VCaP (cell line): ENCODE data around the gene RNF13.

Experiments used
- H3K27ac ChIP-seq: fragments of 450-650 bp; 2 replicates; pipeline ENCODE4 v1.5.1; 2017
- TF ChIP-seq, protein P1 (sequence below): fragments of 450-650 bp; conservative IDR thresholded peaks from 2 replicates; pipeline ENCODE4 v1.5.1; 2017; ENCODE audit warnings: mild to moderate bottlenecking, moderate library complexity

The RNF13 gene

DNA sequence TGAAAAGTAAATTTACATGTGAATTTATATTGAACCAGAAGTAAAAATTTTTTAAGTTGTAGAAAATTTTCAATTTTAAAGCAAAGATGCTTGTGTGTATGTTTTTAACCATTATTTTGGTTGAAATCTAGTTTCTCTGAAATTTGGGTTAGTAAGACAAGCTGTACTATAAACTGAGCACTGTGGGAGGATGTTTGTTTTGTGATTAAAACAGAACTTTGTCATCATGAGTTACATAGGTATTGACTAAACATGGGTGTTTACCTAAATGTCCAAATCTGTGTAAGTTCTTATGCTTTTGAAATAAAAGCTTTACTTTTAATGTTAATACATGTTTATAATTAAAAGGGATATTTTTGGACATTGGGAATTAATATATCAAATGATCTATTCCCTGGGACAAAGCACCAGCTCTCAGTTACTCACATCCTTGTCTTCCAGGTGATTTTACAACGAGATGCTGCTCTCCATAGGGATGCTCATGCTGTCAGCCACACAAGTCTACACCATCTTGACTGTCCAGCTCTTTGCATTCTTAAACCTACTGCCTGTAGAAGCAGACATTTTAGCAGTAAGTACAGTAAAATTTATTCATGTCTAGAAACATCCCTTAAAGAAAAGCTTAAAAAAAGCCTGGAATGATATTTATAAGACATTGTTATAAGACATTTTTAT lies 32.7 kb downstream of the RNF13 start:
- H3K27ac ChIP-seq = no peak overlapping the region
- TF ChIP-seq, protein P1, sequence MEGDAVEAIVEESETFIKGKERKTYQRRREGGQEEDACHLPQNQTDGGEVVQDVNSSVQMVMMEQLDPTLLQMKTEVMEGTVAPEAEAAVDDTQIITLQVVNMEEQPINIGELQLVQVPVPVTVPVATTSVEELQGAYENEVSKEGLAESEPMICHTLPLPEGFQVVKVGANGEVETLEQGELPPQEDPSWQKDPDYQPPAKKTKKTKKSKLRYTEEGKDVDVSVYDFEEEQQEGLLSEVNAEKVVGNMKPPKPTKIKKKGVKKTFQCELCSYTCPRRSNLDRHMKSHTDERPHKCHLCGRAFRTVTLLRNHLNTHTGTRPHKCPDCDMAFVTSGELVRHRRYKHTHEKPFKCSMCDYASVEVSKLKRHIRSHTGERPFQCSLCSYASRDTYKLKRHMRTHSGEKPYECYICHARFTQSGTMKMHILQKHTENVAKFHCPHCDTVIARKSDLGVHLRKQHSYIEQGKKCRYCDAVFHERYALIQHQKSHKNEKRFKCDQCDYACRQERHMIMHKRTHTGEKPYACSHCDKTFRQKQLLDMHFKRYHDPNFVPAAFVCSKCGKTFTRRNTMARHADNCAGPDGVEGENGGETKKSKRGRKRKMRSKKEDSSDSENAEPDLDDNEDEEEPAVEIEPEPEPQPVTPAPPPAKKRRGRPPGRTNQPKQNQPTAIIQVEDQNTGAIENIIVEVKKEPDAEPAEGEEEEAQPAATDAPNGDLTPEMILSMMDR = no peak

DNA sequence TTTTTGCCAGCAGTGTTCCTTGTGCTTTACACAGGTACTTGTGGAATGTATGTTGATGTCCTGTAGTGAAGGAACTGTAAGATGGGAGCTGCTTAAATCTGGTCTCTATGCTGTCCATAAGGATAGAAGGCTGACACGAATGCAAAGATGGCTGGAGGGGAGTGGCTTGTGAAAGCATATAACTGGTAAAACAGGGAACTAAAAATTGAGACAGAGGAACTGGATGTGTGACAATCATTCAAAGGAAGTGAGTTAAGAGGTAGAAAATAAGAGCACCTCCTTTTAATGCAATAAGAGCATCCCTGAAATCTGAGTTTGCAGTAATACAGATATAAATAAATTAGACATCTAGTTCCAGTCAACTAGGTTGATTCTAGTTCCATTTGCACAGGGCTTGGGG lies 35.2 kb downstream of the RNF13 start:
- no peak overlapping the region for H3K27ac ChIP-seq

DNA sequence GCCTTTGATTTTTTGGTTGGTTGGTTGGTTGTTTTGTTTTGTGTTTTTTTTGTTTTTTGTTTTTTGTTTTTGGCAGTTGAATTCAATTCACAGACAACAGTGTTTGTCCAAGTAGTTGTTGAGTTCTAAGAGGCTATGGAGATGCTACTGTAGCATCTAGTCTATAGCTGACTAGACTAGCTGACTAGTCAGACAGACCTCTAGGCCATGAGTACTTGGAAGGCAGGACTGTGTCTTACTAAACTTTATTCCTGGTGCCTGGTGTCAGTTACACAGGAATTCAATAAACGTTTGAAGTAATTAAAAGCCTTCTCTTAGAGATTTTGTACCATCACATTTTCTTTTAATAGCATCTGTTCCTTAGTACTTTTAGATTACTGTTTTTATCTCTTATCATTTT lies 35.7 kb downstream of the RNF13 start:
- H3K27ac ChIP-seq = no peak overlapping the region
- TF ChIP-seq, protein P1 = no peak

More for the DNA sequence above, 35.2 kb downstream of the RNF13 start:
- TF ChIP-seq, protein P1 = no peak

DNA sequence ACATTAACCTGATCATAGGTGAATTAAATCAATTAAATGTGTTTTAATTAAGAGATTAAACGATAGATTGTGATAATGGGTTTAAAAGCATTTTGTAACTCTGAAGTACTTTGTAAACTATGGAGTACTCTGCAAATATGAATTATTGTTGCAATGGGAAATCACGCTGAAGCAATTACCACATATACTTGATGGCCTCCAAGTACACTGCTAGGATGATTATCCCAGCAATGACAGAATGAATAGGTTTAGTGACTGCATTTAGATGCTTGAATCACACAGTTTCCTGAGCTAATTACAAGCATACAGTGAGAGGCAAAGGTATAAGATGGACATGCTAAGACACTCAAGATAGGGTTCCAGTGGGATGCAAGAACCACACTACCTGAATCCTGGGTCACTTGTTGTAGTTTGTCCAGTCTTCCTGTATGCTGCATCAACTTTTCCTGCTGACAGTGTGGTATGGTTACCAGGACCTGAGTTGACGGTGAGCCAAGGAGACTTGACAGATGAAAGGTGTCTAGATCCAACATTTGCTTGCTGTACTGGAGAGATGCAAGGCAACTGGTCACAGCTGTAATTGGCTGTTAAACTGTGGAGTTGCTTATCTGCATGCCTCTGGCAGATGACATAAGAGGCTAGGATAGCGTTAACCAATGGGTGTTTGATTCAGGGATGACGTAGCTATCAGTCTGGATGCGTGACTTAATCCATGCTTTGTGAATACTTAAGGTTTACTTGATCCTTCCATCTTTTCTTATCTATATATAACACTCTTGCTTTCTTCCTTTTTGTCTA lies 38.0 kb downstream of the RNF13 start:
- TF ChIP-seq, protein P1 = no peak
- H3K27ac ChIP-seq = no peak overlapping the region

DNA sequence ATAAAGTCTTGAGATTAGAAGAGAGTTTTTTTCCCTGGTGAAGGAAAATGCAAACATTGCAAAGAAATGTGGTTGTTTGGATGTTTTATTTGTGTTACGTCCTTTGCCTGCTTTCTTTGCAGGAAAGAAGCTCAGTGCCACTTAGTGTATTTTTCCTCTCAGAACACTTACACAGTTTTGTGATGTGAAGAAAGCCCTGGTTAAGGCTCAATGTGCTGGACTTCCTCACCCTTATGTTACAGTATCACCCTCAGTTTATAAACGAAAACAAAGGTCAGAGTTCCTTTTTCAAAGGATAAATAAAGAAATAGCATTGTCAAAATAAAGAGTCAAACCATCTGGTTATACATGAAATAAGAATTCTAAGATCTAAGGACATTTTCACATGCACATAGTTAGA lies 45.9 kb downstream of the RNF13 start:
- no peak overlapping the region for H3K27ac ChIP-seq
- TF ChIP-seq, protein P1 = no peak

DNA sequence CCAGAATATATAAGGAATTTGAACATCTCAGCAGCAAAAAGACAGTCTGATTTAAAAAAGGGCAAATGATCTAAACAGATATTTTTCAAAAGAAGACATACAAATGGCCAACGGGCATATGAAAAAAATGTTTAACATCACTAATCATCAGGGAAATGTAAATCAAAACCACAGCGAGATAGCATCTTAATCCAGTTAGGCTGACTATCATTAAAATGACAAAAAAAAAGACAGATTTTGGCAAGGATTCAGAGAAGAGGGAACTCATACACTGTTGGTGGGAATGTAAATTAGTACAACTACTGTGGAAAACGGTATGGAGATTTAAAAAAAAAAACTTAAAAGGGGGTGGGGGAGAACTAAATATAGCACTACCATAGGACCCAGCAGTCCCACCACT lies 47.9 kb downstream of the RNF13 start:
- TF ChIP-seq, protein P1 = no peak
- no peak overlapping the region for H3K27ac ChIP-seq

DNA sequence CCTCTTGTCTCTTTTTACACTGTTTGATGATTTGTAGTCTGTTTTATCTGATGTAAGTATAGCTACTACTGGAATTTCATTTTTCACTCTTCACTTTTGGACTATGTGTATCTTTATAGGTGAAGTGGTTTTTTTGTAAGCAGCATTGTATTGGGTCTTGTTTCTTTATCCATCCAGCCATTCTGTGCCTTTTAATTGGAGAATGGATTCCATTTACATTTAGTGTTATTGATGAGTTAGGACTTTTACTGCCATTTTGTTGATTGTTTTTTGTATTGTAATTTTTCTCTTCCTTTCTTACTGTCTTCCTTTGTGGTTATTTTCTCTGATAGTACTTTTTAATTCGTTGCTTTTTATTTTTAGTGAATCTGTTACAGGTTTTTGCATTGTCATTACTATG lies 54.5 kb downstream of the RNF13 start:
- no peak overlapping the region for H3K27ac ChIP-seq
- TF ChIP-seq, protein P1 = no peak
